ENCODE measurements around the gene CCM2L.
A peak's percentile ranks its signal among the peaks of the same experiment; 100 is the strongest.

CCM2L gene

GRCh38 chr20:32010101-32010500 lies at the start of gene CCM2L:
CCM2L (plus strand) TSS chr20:32010438; CDS start chr20:32010455, 17 bp downstream.
- no peak for DNase-seq

GRCh38 chr20:31962761-31963160 lies 47.5 kb upstream of the CCM2L start:
- no peak for DNase-seq

- no peak for DNase-seq
Measured at GRCh38 chr20:31963889-31964288, 46.3 kb upstream of the CCM2L start.

GRCh38 chr20:31966991-31967655 lies 43.1 kb upstream of the CCM2L start:
- DNase-seq: no peak

GRCh38 chr20:31967830-31968249 lies 42.4 kb upstream of the CCM2L start, which contains the start of gene XKR7:
XKR7 (plus strand) TSS chr20:31968151; CDS start chr20:31968176, 25 bp downstream.
- DNase-seq: no peak

- DNase-seq: peak; percentile 89
Measured at GRCh38 chr20:31968291-31969126, 41.7 kb upstream of the CCM2L start.

- DNase-seq: no peak
Measured at GRCh38 chr20:31969991-31970390, 40.2 kb upstream of the CCM2L start.

- DNase-seq: no peak
Measured at GRCh38 chr20:31972471-31973021, 37.7 kb upstream of the CCM2L start.

- DNase-seq: no peak
Measured at GRCh38 chr20:31974296-31974695, 35.9 kb upstream of the CCM2L start.

- no peak for DNase-seq
Measured at GRCh38 chr20:31974951-31975487, 35.2 kb upstream of the CCM2L start.

GRCh38 chr20:31975874-31976273 lies 34.4 kb upstream of the CCM2L start:
- no peak for DNase-seq

GRCh38 chr20:31977080-31977479 lies 33.2 kb upstream of the CCM2L start:
- no peak for DNase-seq

- DNase-seq: no peak
Measured at GRCh38 chr20:31979713-31980426, 30.4 kb upstream of the CCM2L start.

- no peak for DNase-seq
Measured at GRCh38 chr20:31981784-31982183, 28.5 kb upstream of the CCM2L start.

GRCh38 chr20:31984981-31985471 lies 25.2 kb upstream of the CCM2L start:
- no peak for DNase-seq

- no peak for DNase-seq
Measured at GRCh38 chr20:31987744-31988143, 22.5 kb upstream of the CCM2L start.

- no peak for DNase-seq
Measured at GRCh38 chr20:31988430-31989015, 21.7 kb upstream of the CCM2L start.

- no peak for DNase-seq
Measured at GRCh38 chr20:31989030-31989645, 21.1 kb upstream of the CCM2L start.

- no peak for DNase-seq
Measured at GRCh38 chr20:31990641-31991338, 19.4 kb upstream of the CCM2L start.

GRCh38 chr20:31991339-31991705 lies 18.9 kb upstream of the CCM2L start:
- DNase-seq: no peak

- DNase-seq: no peak
Measured at GRCh38 chr20:31992086-31992485, 18.2 kb upstream of the CCM2L start.
